ENCODE results near the gene TAP2.

The TAP2 gene

DNA sequence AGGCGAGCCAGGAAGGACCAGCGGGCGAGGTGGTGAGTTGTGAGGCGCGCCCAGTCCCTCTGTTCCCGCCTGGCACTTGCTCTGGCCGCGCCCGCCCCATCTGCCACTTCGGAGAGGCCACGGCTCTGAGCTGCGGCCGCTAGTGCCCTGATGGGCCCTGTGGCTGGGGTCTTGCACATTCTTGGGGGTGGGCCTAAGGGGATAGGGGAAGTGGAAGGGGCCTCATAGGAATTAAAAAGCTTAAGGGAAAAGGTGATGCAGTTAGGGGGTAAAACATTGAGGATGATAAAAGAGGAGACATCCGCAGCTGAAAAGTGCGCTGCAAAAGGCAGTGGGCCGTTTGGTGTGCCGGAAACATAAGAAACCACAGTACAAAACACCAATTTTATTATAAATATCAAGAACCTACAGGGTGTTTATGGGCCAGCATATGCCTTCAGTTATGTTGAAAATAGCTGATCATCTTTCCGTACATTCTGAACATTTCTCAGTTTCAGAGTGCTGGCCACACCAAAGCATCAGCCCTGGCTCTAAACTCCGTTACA, 6.4 kb upstream of the TAP2 start:
- Histone ChIP-seq H3K27ac (ENCODE audit: insufficient read depth, low read depth, low read length, poor library complexity, severe bottlenecking) (no peak overlapping the region), H3K9me3 (ENCODE audit: control insufficient read depth, low read length) (no peaks in the 10 kb centered on the region), H3K36me3 (ENCODE audit: control insufficient read depth, insufficient read depth, low read length) (no peaks in the 10 kb centered on the region), H3K27me3 (ENCODE audit: control insufficient read depth, insufficient read depth, low read length, poor library complexity, severe bottlenecking) (peaks cover 55% of the 10 kb centered on the region), H3K4me3 (ENCODE audit: insufficient read depth, low read depth, low read length) (peak overlapping the region; percentile 32), H3K4me1 (ENCODE audit: control insufficient read depth, insufficient read depth, low read length) (no peaks in the 10 kb centered on the region)
- 31 to 34% methylated on average over 19 of the region's 19 CpGs for WGBS, 2 experiments

DNA sequence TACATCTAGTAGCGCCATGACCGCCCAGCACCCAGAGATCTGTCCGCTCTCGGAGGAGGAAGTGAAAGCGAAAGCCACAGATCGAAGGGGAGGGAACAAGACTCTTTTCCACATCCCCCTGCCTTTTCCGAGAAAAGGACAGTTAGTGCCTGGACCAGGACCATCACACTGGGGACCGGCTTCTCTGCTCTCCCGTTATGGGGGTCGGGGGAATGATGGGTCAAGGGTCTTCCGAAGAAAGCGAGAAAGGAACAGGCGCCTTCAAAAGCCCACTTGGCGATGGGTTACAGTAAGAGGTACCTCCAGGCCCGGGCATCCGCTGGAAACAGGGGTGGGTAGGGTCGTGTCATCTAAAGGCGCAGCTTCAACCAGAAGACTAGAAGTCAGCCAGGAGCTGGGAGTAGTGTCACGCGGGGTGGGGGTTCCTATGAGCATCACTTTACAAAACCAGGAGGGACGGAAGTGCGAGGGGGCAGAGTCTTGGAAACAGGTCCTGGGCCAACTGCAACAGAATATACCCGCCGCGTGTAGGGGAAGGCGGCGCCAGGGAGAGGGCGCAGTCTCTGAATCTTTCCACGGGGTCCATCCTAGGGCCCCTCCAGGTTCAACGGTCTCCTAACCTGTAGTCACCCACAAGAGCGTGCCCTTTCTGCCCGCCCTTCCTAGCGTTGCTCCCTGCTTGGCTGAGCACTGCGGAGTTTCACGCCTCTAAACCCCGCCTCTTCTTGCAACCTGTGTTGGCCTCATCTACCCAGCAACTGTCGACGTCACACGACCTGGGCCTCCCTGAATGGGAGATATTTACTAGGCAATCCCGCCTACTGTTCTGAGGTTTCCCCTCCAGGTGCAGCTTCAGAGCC, 5.7 kb upstream of the TAP2 start, which contains the start of gene PSMB8:
PSMB8 (minus strand) TSS at position 69 of the 860 bp plus-strand sequence; CDS start at position 18, 51 bp downstream.
- peak within 1 kb of the TSS; percentile 32 for H3K4me3 ChIP-seq (ENCODE audit: insufficient read depth, low read depth, low read length)
- 1 to 2% methylated on average over 40 of the region's 40 CpGs for WGBS, 2 experiments
- H3K4me1 ChIP-seq (ENCODE audit: control insufficient read depth, insufficient read depth, low read length), result no peaks in the 10 kb centered on the region
- H3K36me3 ChIP-seq (ENCODE audit: control insufficient read depth, insufficient read depth, low read length), result no peaks in the 10 kb centered on the region
- no peaks in the 10 kb centered on the region for H3K9me3 ChIP-seq (ENCODE audit: control insufficient read depth, low read length)
- peaks cover 57% of the 10 kb centered on the region for H3K27me3 ChIP-seq (ENCODE audit: control insufficient read depth, insufficient read depth, low read length, poor library complexity, severe bottlenecking)
- no peak within 1 kb of the TSS for H3K27ac ChIP-seq (ENCODE audit: insufficient read depth, low read depth, low read length, poor library complexity, severe bottlenecking)

DNA sequence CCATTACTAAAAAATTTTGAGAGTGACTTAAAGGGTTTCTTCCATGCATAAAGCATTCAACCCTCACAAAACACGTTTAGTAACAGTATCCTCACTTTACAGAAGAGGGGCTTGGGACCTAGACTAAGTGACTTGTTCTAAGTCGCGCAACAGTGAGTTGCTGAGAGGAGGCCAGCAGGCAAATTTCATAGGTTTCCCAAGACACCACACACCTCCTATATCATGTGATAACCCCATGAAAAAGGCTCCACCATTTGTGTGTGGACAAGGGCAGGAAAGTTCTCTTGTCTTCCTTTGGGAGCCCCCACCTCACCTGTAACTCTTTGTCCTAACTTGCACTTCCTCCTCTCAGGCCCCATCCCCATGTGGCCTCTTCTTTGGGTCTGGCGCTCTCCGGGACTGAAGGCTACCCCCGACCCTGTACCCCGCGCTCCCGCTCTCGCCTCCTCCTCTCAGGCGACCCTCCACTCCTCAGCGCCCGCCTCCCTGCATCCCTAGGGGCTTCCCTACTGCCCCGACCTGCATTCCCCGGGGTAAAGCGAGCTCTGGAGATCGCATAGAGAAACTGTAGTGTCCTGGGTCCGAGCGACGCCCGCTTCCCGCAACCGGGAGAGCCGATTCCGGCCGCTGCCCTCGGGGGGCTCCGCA, 4.9 kb upstream of the TAP2 start:
- Histone ChIP-seq H3K9me3 (ENCODE audit: control insufficient read depth, low read length) (no peaks in the 10 kb centered on the region), H3K4me1 (ENCODE audit: control insufficient read depth, insufficient read depth, low read length) (no peaks in the 10 kb centered on the region), H3K4me3 (ENCODE audit: insufficient read depth, low read depth, low read length) (peak overlapping the region; percentile 32), H3K27ac (ENCODE audit: insufficient read depth, low read depth, low read length, poor library complexity, severe bottlenecking) (no peak overlapping the region), H3K27me3 (ENCODE audit: control insufficient read depth, insufficient read depth, low read length, poor library complexity, severe bottlenecking) (peaks cover 53% of the 10 kb centered on the region), H3K36me3 (ENCODE audit: control insufficient read depth, insufficient read depth, low read length) (no peaks in the 10 kb centered on the region)
- 9 to 10% methylated on average over 28 of the region's 28 CpGs for WGBS, 2 experiments

DNA sequence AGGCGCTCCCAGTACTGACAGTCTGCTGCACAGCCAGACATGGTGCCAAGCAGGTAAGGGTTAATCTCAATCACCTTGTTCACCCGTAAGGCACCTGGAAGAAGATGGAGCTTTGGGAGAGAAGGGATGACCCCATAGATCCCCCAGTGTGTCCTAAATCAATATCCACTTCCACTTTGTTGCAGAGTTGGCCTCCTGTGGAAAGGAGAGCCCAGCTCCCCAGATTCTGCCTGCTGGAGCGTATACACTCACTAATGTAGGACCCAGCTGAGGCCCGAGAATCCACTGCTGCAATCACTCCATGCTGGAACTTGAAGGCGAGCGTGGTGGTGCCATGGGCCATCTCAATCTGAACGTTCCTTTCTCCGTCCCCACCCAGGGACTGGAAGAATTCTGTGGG, 4.2 kb upstream of the TAP2 start:
- WGBS, 2 experiments, result 93% methylated on average over 8 of the region's 8 CpGs
- H3K9me3 ChIP-seq (ENCODE audit: control insufficient read depth, low read length), result no peaks in the 10 kb centered on the region
- peaks cover 56% of the 10 kb centered on the region for H3K27me3 ChIP-seq (ENCODE audit: control insufficient read depth, insufficient read depth, low read length, poor library complexity, severe bottlenecking)

DNA sequence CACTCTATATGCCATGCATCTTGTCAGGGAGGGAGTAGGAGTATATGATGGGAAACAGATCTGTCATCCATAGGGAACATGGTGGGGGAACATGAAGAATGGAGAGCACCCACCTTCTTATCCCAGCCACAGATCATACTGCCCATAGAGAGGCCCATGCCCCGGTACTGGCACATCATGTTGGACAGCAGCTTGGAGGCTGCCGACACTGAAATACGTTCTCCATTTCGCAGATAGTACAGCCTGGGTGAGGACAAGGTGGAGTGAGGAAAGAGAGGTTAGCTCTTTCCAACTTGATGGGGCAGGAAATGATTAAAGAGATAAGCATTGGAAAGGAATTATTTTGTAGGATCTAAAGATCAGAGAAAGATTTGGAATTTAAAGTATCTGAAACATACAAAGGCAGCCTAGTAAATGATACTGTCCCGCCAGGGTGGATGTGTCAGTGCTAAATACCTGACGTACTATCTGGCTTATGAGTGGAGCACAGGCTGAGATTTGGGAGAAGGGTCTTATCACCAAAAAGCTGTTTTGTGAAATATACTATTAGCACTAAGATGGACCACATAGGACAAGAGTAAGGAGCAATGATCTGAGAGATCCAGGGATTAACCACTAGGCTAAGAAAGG, 3.6 kb upstream of the TAP2 start:
- H3K27ac ChIP-seq (ENCODE audit: insufficient read depth, low read depth, low read length, poor library complexity, severe bottlenecking), result no peak overlapping the region
- H3K9me3 ChIP-seq (ENCODE audit: control insufficient read depth, low read length), result no peaks in the 10 kb centered on the region
- H3K4me1 ChIP-seq (ENCODE audit: control insufficient read depth, insufficient read depth, low read length), result peaks cover 5% of the 10 kb centered on the region
- no peaks in the 10 kb centered on the region for H3K36me3 ChIP-seq (ENCODE audit: control insufficient read depth, insufficient read depth, low read length)
- WGBS, 2 experiments, result 94 to 97% methylated on average over 6 of the region's 6 CpGs
- no peak overlapping the region for H3K4me3 ChIP-seq (ENCODE audit: insufficient read depth, low read depth, low read length)
- H3K27me3 ChIP-seq (ENCODE audit: control insufficient read depth, insufficient read depth, low read length, poor library complexity, severe bottlenecking), result peaks cover 58% of the 10 kb centered on the region

More for the DNA sequence above, 4.2 kb upstream of the TAP2 start:
- no peaks in the 10 kb centered on the region for H3K36me3 ChIP-seq (ENCODE audit: control insufficient read depth, insufficient read depth, low read length)
- no peak overlapping the region for H3K4me3 ChIP-seq (ENCODE audit: insufficient read depth, low read depth, low read length)
- peaks cover 4% of the 10 kb centered on the region for H3K4me1 ChIP-seq (ENCODE audit: control insufficient read depth, insufficient read depth, low read length)
- no peak overlapping the region for H3K27ac ChIP-seq (ENCODE audit: insufficient read depth, low read depth, low read length, poor library complexity, severe bottlenecking)

DNA sequence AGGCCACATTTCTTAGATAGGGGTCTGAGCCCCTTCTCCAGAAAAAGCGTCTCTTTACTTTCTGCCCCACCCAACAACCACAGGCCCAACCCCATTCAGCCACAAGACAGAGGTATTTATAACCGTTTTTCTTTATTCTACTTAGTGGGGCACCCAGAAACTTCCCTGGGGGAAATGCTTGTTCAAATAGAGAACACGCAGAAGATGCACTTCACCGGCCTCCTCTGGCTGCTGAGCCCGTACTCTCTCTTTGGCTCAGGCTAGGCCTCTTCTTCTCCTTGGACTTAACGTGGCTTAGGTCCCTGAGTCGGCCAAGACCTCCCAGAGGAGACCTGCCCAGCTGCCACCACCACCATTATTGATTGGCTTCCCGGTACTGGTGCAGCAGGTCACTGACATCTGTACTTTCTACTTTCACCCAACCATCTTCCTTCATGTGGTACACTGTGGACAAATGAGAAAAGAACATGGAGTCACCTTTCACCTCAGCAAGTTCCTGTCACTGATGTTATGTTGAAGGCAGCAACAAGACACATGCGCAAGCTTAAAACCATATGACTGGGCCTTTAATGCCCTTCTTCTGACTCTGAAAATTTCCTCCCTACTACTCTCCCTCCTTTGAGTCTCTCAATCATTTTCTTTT, 2.2 kb upstream of the TAP2 start:
- 89 to 90% methylated on average over 9 of the region's 9 CpGs for whole genome bisulfite sequencing, 2 experiments
- no peak overlapping the region for H3K4me3 ChIP-seq (ENCODE audit: insufficient read depth, low read depth, low read length)
- peaks cover 5% of the 10 kb centered on the region for H3K4me1 ChIP-seq (ENCODE audit: control insufficient read depth, insufficient read depth, low read length)
- no peak overlapping the region for H3K27ac ChIP-seq (ENCODE audit: insufficient read depth, low read depth, low read length, poor library complexity, severe bottlenecking)
- peaks cover 61% of the 10 kb centered on the region for H3K27me3 ChIP-seq (ENCODE audit: control insufficient read depth, insufficient read depth, low read length, poor library complexity, severe bottlenecking)
- no peaks in the 10 kb centered on the region for H3K36me3 ChIP-seq (ENCODE audit: control insufficient read depth, insufficient read depth, low read length)
- H3K9me3 ChIP-seq (ENCODE audit: control insufficient read depth, low read length), result no peaks in the 10 kb centered on the region

DNA sequence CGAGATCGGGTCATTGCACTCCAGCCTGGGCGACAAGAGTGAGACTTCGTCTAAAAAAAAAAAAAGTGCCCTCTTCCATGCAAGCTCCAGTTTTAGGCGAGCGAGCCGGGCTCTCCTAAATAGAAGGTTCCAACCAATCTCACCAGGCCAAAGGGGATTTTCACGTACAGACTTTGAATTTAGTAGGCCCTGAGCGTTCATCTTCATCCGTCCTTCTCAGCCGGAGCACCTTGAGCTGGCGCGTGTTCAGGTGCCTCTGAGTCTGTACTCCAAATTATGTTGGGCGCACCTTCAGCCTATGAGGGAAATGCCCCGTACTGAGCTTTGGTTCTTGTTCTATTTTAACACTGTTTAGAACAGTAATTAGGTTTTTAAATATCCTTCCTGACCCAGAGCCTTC, 817 bp upstream of the TAP2 start:
- H3K4me1 ChIP-seq (ENCODE audit: control insufficient read depth, insufficient read depth, low read length), result peaks cover 5% of the 10 kb centered on the region
- no peaks in the 10 kb centered on the region for H3K9me3 ChIP-seq (ENCODE audit: control insufficient read depth, low read length)
- 93% methylated on average over 15 of the region's 15 CpGs for WGBS, 2 experiments
- no peak overlapping the region for H3K4me3 ChIP-seq (ENCODE audit: insufficient read depth, low read depth, low read length)
- H3K36me3 ChIP-seq (ENCODE audit: control insufficient read depth, insufficient read depth, low read length), result no peaks in the 10 kb centered on the region
- H3K27ac ChIP-seq (ENCODE audit: insufficient read depth, low read depth, low read length, poor library complexity, severe bottlenecking), result no peak overlapping the region
- peaks cover 49% of the 10 kb centered on the region for H3K27me3 ChIP-seq (ENCODE audit: control insufficient read depth, insufficient read depth, low read length, poor library complexity, severe bottlenecking)

DNA sequence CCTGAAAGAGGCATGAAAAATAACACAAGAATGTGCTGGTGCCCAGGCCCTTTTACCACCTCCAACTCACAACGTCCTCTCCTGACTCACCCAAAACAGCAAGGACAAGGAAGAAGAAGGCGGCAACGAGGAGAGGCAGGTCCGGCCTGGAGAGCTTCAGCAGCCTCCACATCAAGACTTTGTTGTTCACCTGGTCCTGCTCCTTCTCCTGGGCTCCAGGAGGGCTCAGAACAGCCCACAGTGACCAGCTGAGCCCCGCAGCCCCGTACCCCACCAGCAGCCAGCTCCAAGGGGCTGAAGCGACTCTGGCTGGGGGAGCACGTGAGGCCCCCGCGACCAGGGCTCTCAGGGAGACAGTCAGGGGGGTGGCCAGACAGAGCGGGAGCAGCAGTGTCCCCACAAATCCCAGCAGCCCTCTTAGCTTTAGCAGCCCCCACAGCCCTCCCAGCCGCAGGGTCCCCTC, 857 bp downstream of the TAP2 start:
- H3K4me3 ChIP-seq (ENCODE audit: insufficient read depth, low read depth, low read length), result peak overlapping the region; percentile 67
- WGBS, 2 experiments, result 55 to 66% methylated on average over 12 of the region's 12 CpGs
- H3K9me3 ChIP-seq (ENCODE audit: control insufficient read depth, low read length), result no peaks in the 10 kb centered on the region
- no peaks in the 10 kb centered on the region for H3K36me3 ChIP-seq (ENCODE audit: control insufficient read depth, insufficient read depth, low read length)
- peaks cover 32% of the 10 kb centered on the region for H3K27me3 ChIP-seq (ENCODE audit: control insufficient read depth, insufficient read depth, low read length, poor library complexity, severe bottlenecking)
- peaks cover 5% of the 10 kb centered on the region for H3K4me1 ChIP-seq (ENCODE audit: control insufficient read depth, insufficient read depth, low read length)
- no peak overlapping the region for H3K27ac ChIP-seq (ENCODE audit: insufficient read depth, low read depth, low read length, poor library complexity, severe bottlenecking)

DNA sequence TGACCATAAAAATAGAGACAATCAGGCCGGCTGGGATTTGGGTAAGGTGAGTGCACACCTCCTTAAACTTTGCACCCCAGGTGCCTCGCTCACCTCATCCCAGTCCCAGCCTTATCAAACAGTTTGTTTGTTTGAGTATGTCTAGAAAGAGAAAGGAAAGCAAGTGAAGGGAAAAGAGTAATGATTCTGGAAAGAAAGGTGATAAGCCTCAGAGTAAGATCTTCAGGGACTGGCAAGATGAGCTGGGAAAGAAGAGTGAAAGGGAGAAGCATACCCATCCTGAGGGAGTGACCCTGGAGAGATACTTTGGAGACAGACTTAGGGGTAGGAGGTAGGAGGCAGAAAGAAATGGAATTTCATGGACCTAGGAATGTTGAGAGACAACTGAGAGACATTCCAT, 1.7 kb downstream of the TAP2 start:
- no peaks in the 10 kb centered on the region for H3K36me3 ChIP-seq (ENCODE audit: control insufficient read depth, insufficient read depth, low read length)
- peaks cover 24% of the 10 kb centered on the region for H3K27me3 ChIP-seq (ENCODE audit: control insufficient read depth, insufficient read depth, low read length, poor library complexity, severe bottlenecking)
- H3K27ac ChIP-seq (ENCODE audit: insufficient read depth, low read depth, low read length, poor library complexity, severe bottlenecking), result no peak overlapping the region
- no peaks in the 10 kb centered on the region for H3K9me3 ChIP-seq (ENCODE audit: control insufficient read depth, low read length)
- 95 to 100% methylated on average over 2 of the region's 2 CpGs for WGBS, 2 experiments
- H3K4me3 ChIP-seq (ENCODE audit: insufficient read depth, low read depth, low read length), result no peak overlapping the region
- peaks cover 5% of the 10 kb centered on the region for H3K4me1 ChIP-seq (ENCODE audit: control insufficient read depth, insufficient read depth, low read length)

Measured in ectodermal cell (in vitro differentiated cells).